Peyer's patch (tissue), 4 donors: ENCODE results near the gene ANKRD11.

Experiments used
- CTCF ChIP-seq, 6 experiments: fragments of 450-650 bp in 4 of 6; fragments of 200-600 bp in 2 of 6; sonication (generic) in 1 of 6; IDR thresholded peaks; one replicate each; pipeline ENCODE4 v1.5.1; 2017 to 2019; ENCODE audit warnings: antibody characterized with exemption in 6 of 6, mild to moderate bottlenecking in 3 of 6, moderate library complexity in 1 of 6
- POLR2A ChIP-seq, 2 donors: fragments of 450-650 bp; IDR thresholded peaks; one replicate each; pipeline ENCODE4 v1.5.1; 2017; ENCODE audit warnings: antibody characterized with exemption in 2 of 2, mild to moderate bottlenecking in 2 of 2, moderate library complexity in 2 of 2

- TF ChIP-seq POLR2A (IDR thresholded peaks at IDR 0.05): no peak
- TF ChIP-seq CTCF (IDR thresholded peaks at IDR 0.05): no peak
Measured at GRCh38 chr16:89261691-89262563, 228.4 kb downstream of the ANKRD11 start.
